Ascending aorta (tissue), 2 donors: Measurements from ENCODE around the gene ZNF280D. TPM values are rescaled to one million over a fixed set of nuclear protein-coding genes. Genes with fewer than 3 reads are reported as not detected.
A peak's percentile ranks its signal among the peaks of the same experiment; 100 is the strongest.

ENCODE experiments used
- DNase-seq, 2 donors: peaks; one replicate each; pipeline ENCODE4 v3.0.0-alpha.2; 2019; ENCODE audit warnings: low spot score in 2 of 2
- H3K27ac ChIP-seq, 2 donors: fragments of 200-600 bp; sonication (generic); one replicate each; pipeline ENCODE4 v1.5.1; 2016 to 2017; ENCODE audit warnings: mild to moderate bottlenecking in 1 of 2
- H3K27me3 ChIP-seq: fragments of 200-600 bp; sonication (generic); one replicate; pipeline ENCODE4 v1.5.1; 2017
- H3K36me3 ChIP-seq, 2 donors: fragments of 200-600 bp; sonication (generic); one replicate each; pipeline ENCODE4 v1.5.1; 2016
- H3K4me1 ChIP-seq, 2 donors: fragments of 200-600 bp; sonication (generic); one replicate each; pipeline ENCODE4 v1.5.1; 2016 to 2017; ENCODE audit warnings: mild to moderate bottlenecking in 1 of 2
- H3K4me3 ChIP-seq, 2 donors: fragments of 200-600 bp; sonication (generic); one replicate each; pipeline ENCODE4 v1.5.1; 2016 to 2017; ENCODE audit warnings: mild to moderate bottlenecking in 1 of 2
- H3K9me3 ChIP-seq, 2 donors: fragments of 200-600 bp; sonication (generic); one replicate each; pipeline ENCODE4 v1.5.1; 2016
- CTCF ChIP-seq, 3 experiments: fragments of 200-600 bp in 2 of 3; fragments of 450-650 bp in 1 of 3; sonication (generic) in 2 of 3; IDR thresholded peaks; one replicate each; pipeline ENCODE4 v1.5.1; 2016 to 2019; ENCODE audit warnings: antibody characterized with exemption in 3 of 3, mild to moderate bottlenecking in 1 of 3, moderate library complexity in 1 of 3
- intact Hi-C: fragments of 100-400 bp; cut with DNase I; formaldehyde crosslinking; loops from one replicate; pipeline ENCODE4 v1.15.1; 2023
- total RNA-seq: library from RNA; depleted of rRNA; stranded (reverse); fragments of >200 nt; gene quantifications from one replicate; pipeline ENCODE4 v1.1.0, GENCODE V29; 2016

The ZNF280D gene
- total RNA-seq, 1 donor from 2014 or later = 20.5 TPM

- H3K36me3 ChIP-seq = peaks cover 0 to 11% of the 10 kb centered on the region in 2 donors
- H3K4me1 ChIP-seq = peaks cover 0 to 7% of the 10 kb centered on the region in 2 donors
- TF ChIP-seq CTCF (IDR thresholded peaks at IDR 0.05) = no peak
- H3K27me3 ChIP-seq = no peaks in the 10 kb centered on the region
- no peak for DNase-seq
- intact Hi-C loops = no loop called here
- peak overlapping the region in 1 of 2 donors; percentile 80 for H3K27ac ChIP-seq
- H3K9me3 ChIP-seq = no peaks in the 10 kb centered on the region
- H3K4me3 ChIP-seq = no peak overlapping the region
Observed at GRCh38 chr15:56654216-56654615, 79.1 kb downstream of the ZNF280D start.

- no peak overlapping the region for H3K4me3 ChIP-seq
- no peak for DNase-seq
- no peaks in the 10 kb centered on the region for H3K27me3 ChIP-seq
- H3K27ac ChIP-seq = peak overlapping the region; percentile 44 to 80
- no peak for TF ChIP-seq CTCF (IDR thresholded peaks at IDR 0.05)
- H3K4me1 ChIP-seq = peaks cover 0 to 7% of the 10 kb centered on the region in 2 donors
- H3K9me3 ChIP-seq = no peaks in the 10 kb centered on the region
- H3K36me3 ChIP-seq = peaks cover 0 to 7% of the 10 kb centered on the region in 2 donors
- intact Hi-C loops = no loop called here
Observed at GRCh38 chr15:56653787-56654186, 79.5 kb downstream of the ZNF280D start.

- Histone ChIP-seq H3K4me1 (peaks cover 0 to 7% of the 10 kb centered on the region in 2 donors), H3K4me3 (no peak overlapping the region), H3K36me3 (peaks cover 5 to 7% of the 10 kb centered on the region in 2 donors), H3K27ac (peak overlapping the region; percentile 44 to 80), H3K27me3 (no peaks in the 10 kb centered on the region), H3K9me3 (no peaks in the 10 kb centered on the region)
- intact Hi-C loops = no loop called here
- no peak for DNase-seq
- TF ChIP-seq CTCF (IDR thresholded peaks at IDR 0.05) = no peak
Observed at GRCh38 chr15:56653107-56653506, 80.2 kb downstream of the ZNF280D start.

GRCh38 chr15:56648311-56648710 lies 85.0 kb downstream of the ZNF280D start:
- Histone ChIP-seq H3K4me3 (no peak overlapping the region), H3K4me1 (peaks cover 0 to 2% of the 10 kb centered on the region in 2 donors), H3K36me3 (peaks cover 8 to 16% of the 10 kb centered on the region in 2 donors), H3K27ac (no peak overlapping the region), H3K27me3 (no peaks in the 10 kb centered on the region), H3K9me3 (no peaks in the 10 kb centered on the region)
- intact Hi-C loops = no loop called here
- TF ChIP-seq CTCF (IDR thresholded peaks at IDR 0.05) = no peak
- no peak for DNase-seq

GRCh38 chr15:56640549-56640948 lies 92.8 kb downstream of the ZNF280D start:
- intact Hi-C loops = no loop called here
- Histone ChIP-seq H3K4me1 (no peaks in the 10 kb centered on the region), H3K9me3 (no peaks in the 10 kb centered on the region), H3K4me3 (no peak overlapping the region), H3K36me3 (peaks cover 0 to 4% of the 10 kb centered on the region in 2 donors), H3K27me3 (no peaks in the 10 kb centered on the region), H3K27ac (no peak overlapping the region)
- no peak for TF ChIP-seq CTCF (IDR thresholded peaks at IDR 0.05)
- no peak for DNase-seq

GRCh38 chr15:56640127-56640526 lies 93.2 kb downstream of the ZNF280D start:
- no peak for TF ChIP-seq CTCF (IDR thresholded peaks at IDR 0.05)
- Histone ChIP-seq H3K4me1 (no peaks in the 10 kb centered on the region), H3K4me3 (no peak overlapping the region), H3K27ac (no peak overlapping the region), H3K9me3 (no peaks in the 10 kb centered on the region), H3K36me3 (peaks cover 0 to 4% of the 10 kb centered on the region in 2 donors), H3K27me3 (no peaks in the 10 kb centered on the region)
- DNase-seq = no peak
- intact Hi-C loops = no loop called here
